K562 (cell line): ENCODE data around the gene TBC1D25. TPM values are rescaled to one million over a fixed set of nuclear protein-coding genes. Genes with fewer than 3 reads are reported as not detected.

Experiments used
- ADNP ChIP-seq: fragments of 200-800 bp; sonication (Bioruptor generic); IDR thresholded peaks from 2 replicates; pipeline ENCODE4 v1.6.1; 2016; ENCODE audit warnings: missing genetic modification characterization, missing compliant biosample characterization
- C11orf30 ChIP-seq: fragments of 450-650 bp; IDR thresholded peaks from 2 replicates; pipeline ENCODE4 v1.6.1; 2016; ENCODE audit warnings: low read depth, mild to moderate bottlenecking
- CHD1 ChIP-seq: fragments of 200-600 bp; sonication (generic); IDR thresholded peaks from one replicate; pipeline ENCODE4 v1.6.1; 2012; ENCODE audit warnings: mild to moderate bottlenecking, moderate library complexity, low read length, inconsistent platforms
- CREB1 ChIP-seq, 2 experiments: sonication (generic) in 1 of 2; formaldehyde crosslinking in 1 of 2; IDR thresholded peaks; 2 replicates each; pipeline versions ENCODE4 v1.6.1 to v1.8.0; 2012 to 2022; ENCODE audit warnings: inconsistent platforms in 1 of 2, mild to moderate bottlenecking in 1 of 2, missing genetic modification reagents in 1 of 2, moderate library complexity in 1 of 2
- ELK3 ChIP-seq: fragments of 450-650 bp; formaldehyde crosslinking; IDR thresholded peaks from 2 replicates; pipeline ENCODE4 v1.4.0; 2020; ENCODE audit warnings: mild to moderate bottlenecking
- HNRNPK ChIP-seq: fragments of 200-400 bp; formaldehyde crosslinking; IDR thresholded peaks from one replicate; pipeline ENCODE4 v1.6.1; 2018; ENCODE audit warnings: mild to moderate bottlenecking, low read depth, low read length; ENCODE audit not compliant: poor library complexity, severe bottlenecking
- MTF1 ChIP-seq: fragments of 250-450 bp; sonication (Bioruptor Pico); IDR thresholded peaks from 2 replicates; pipeline ENCODE4 v1.9.0; 2021; ENCODE audit warnings: moderate library complexity, mild to moderate bottlenecking, inconsistent platforms, borderline replicate concordance
- polyA plus RNA-seq, 8 experiments: library from polyadenylated mRNA; depleted of rRNA in 4 of 8; stranded (reverse) in 5 of 8; unstranded in 3 of 8; fragments of >200 nt; fragmentation: Nextera tagmentation in 2 of 8; fragmentation: Illumina TruSeq in 1 of 8; extraction: Ambion mirVana in 2 of 8; extraction: Trizol in 1 of 8; gene quantifications; 2 replicates each; pipeline versions ENCODE4 v1.2.1 to v1.2.3, GENCODE V29; 2011 to 2014; ENCODE audit warnings: inconsistent platforms in 1 of 8, missing spikeins in 1 of 8
- total RNA-seq, 7 experiments: library from RNA; depleted of rRNA in 6 of 7; stranded (reverse); fragments of >200 nt in 6 of 7; fragmentation: Illumina TruSeq in 2 of 7; extraction: Trizol in 2 of 7; gene quantifications; 2 replicates each; pipeline versions ENCODE4 v1.2.1 to v1.2.3, GENCODE V29; 2011 to 2021; ENCODE audit warnings: low replicate concordance in 1 of 7
- TF ChIP-seq, protein P1 (sequence below), 2 experiments: fragments of 450-650 bp; formaldehyde crosslinking in 1 of 2; IDR thresholded peaks; 2 replicates each; pipeline versions ENCODE4 v1.4.0 to v1.6.1; 2014 to 2020; ENCODE audit warnings: mild to moderate bottlenecking in 2 of 2, borderline replicate concordance in 1 of 2, low read depth in 1 of 2
- TF ChIP-seq, protein P2 (sequence below): fragments of 250-450 bp; sonication (Bioruptor Pico); IDR thresholded peaks from 2 replicates; pipeline ENCODE4 v1.5.0; 2021
- TF ChIP-seq, protein P3 (sequence below): fragments of 450-650 bp; IDR thresholded peaks from 2 replicates; pipeline ENCODE4 v1.6.1; 2014; ENCODE audit warnings: low read depth, mild to moderate bottlenecking, moderate library complexity, borderline replicate concordance
- TF ChIP-seq, protein P4 (sequence below), 2 experiments: fragments of 450-650 bp; conservative IDR thresholded peaks; 2 replicates each; pipeline ENCODE4 v1.6.1; 2017; ENCODE audit warnings: mild to moderate bottlenecking in 2 of 2, moderate library complexity in 2 of 2

Gene TBC1D25
- total and polyA plus RNA-seq, 9 of the 15 experiments (the other 6 are each of a cell fraction or from before 2014, with no cell fraction given) = 0.62 to 10.6 (median 3.9) TPM

DNA sequence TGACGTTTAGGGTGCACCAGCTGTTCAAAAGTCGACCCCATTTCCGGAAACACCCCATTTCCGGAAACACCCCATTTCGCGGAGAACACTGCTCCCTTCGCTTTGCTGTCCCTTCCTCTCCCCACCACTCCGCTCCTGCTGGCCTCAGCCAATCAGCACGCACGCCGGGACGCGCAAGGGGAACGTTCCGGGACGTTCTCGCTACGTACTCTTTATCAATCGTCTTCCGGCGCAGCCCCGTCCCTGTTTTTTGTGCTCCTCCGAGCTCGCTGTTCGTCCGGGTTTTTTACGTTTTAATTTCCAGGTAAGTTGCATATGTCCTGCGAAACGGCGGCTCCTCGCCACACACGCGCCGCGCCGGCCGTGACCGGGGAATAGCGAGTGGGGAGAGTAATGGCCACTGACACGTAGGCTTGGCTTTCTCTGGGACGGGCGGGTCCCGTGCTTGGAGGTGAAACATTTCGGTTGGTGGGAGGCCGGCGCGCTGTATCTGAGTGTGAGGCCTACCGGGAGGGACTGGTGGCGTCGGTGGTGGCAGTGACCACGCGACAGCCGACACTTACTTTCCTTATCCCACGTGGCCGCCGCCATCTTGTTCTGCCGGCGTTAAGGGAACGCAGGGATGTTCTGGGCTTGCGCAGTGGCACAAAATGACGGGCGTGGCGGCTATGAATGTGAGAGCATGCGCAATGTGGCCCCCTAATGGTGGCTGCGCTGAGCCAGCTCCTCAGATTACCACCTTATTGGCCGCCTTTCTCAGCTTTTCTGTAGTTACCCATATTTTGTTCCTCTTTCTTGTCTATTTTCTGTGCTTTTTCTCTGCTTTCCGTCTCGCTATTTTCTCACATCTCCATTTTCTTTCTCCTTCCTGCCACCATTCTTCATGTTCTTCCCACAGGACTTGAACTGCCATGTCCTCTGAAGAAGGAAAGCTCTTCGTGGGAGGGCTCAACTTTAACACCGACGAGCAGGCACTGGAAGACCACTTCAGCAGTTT, 35.1 kb downstream of the TBC1D25 start, which contains the start of gene RBM3 (continued):
- TF ChIP-seq, protein P1, sequence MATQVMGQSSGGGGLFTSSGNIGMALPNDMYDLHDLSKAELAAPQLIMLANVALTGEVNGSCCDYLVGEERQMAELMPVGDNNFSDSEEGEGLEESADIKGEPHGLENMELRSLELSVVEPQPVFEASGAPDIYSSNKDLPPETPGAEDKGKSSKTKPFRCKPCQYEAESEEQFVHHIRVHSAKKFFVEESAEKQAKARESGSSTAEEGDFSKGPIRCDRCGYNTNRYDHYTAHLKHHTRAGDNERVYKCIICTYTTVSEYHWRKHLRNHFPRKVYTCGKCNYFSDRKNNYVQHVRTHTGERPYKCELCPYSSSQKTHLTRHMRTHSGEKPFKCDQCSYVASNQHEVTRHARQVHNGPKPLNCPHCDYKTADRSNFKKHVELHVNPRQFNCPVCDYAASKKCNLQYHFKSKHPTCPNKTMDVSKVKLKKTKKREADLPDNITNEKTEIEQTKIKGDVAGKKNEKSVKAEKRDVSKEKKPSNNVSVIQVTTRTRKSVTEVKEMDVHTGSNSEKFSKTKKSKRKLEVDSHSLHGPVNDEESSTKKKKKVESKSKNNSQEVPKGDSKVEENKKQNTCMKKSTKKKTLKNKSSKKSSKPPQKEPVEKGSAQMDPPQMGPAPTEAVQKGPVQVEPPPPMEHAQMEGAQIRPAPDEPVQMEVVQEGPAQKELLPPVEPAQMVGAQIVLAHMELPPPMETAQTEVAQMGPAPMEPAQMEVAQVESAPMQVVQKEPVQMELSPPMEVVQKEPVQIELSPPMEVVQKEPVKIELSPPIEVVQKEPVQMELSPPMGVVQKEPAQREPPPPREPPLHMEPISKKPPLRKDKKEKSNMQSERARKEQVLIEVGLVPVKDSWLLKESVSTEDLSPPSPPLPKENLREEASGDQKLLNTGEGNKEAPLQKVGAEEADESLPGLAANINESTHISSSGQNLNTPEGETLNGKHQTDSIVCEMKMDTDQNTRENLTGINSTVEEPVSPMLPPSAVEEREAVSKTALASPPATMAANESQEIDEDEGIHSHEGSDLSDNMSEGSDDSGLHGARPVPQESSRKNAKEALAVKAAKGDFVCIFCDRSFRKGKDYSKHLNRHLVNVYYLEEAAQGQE (IDR thresholded peaks at IDR 0.05; ENCODE audit: borderline replicate concordance) = 0 out of 2 replicates have a peak, but pooled peaks have one; percentile 23
- TF ChIP-seq, protein P1 (CRISPR knock-in tag; IDR thresholded peaks at IDR 0.05; ENCODE audit: low read depth) = no peak
- TF ChIP-seq CREB1 (IDR thresholded peaks at IDR 0.05) (no peak), CREB1 (CRISPR knock-in tag; IDR thresholded peaks at IDR 0.05) (no peak; the same call in 1 of the 2 replicates), ELK3 (CRISPR knock-in tag) (no peak), MTF1 (no peak), ADNP (tag) (no peak), CHD1 (no peak), HNRNPK (no peak), C11orf30 (peak; percentile 83)
- TF ChIP-seq, protein P2, sequence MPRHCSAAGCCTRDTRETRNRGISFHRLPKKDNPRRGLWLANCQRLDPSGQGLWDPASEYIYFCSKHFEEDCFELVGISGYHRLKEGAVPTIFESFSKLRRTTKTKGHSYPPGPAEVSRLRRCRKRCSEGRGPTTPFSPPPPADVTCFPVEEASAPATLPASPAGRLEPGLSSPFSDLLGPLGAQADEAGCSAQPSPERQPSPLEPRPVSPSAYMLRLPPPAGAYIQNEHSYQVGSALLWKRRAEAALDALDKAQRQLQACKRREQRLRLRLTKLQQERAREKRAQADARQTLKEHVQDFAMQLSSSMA = no peak
- TF ChIP-seq, protein P3, sequence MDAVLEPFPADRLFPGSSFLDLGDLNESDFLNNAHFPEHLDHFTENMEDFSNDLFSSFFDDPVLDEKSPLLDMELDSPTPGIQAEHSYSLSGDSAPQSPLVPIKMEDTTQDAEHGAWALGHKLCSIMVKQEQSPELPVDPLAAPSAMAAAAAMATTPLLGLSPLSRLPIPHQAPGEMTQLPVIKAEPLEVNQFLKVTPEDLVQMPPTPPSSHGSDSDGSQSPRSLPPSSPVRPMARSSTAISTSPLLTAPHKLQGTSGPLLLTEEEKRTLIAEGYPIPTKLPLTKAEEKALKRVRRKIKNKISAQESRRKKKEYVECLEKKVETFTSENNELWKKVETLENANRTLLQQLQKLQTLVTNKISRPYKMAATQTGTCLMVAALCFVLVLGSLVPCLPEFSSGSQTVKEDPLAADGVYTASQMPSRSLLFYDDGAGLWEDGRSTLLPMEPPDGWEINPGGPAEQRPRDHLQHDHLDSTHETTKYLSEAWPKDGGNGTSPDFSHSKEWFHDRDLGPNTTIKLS = peak; percentile 99
- TF ChIP-seq, protein P4, sequence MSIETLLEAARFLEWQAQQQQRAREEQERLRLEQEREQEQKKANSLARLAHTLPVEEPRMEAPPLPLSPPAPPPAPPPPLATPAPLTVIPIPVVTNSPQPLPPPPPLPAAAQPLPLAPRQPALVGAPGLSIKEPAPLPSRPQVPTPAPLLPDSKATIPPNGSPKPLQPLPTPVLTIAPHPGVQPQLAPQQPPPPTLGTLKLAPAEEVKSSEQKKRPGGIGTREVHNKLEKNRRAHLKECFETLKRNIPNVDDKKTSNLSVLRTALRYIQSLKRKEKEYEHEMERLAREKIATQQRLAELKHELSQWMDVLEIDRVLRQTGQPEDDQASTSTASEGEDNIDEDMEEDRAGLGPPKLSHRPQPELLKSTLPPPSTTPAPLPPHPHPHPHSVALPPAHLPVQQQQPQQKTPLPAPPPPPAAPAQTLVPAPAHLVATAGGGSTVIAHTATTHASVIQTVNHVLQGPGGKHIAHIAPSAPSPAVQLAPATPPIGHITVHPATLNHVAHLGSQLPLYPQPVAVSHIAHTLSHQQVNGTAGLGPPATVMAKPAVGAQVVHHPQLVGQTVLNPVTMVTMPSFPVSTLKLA (conservative IDR thresholded peaks at IDR 0.05) = peak; percentile 96 to 97
